ENCODE measurements around the gene NAA38. TPM values are rescaled to one million over a fixed set of nuclear protein-coding genes. Genes with fewer than 3 reads are reported as not detected.
A peak's percentile ranks its signal among the peaks of the same experiment; 100 is the strongest.

Gene NAA38
- total RNA-seq, 2 donors from 2014 or later: 77.1 to 85.0 TPM

- DNase-seq (ENCODE audit: low spot score): no peak
- Histone ChIP-seq H3K27ac (peak overlapping the region in 1 of 2 donors; percentile 9), H3K9me3 (no peaks in the 10 kb centered on the region), H3K27me3 (no peaks in the 10 kb centered on the region), H3K4me1 (peaks cover 0 to 31% of the 10 kb centered on the region in 2 donors), H3K36me3 (no peaks in the 10 kb centered on the region), H3K4me3 (no peak overlapping the region)
- TF ChIP-seq, protein P1, sequence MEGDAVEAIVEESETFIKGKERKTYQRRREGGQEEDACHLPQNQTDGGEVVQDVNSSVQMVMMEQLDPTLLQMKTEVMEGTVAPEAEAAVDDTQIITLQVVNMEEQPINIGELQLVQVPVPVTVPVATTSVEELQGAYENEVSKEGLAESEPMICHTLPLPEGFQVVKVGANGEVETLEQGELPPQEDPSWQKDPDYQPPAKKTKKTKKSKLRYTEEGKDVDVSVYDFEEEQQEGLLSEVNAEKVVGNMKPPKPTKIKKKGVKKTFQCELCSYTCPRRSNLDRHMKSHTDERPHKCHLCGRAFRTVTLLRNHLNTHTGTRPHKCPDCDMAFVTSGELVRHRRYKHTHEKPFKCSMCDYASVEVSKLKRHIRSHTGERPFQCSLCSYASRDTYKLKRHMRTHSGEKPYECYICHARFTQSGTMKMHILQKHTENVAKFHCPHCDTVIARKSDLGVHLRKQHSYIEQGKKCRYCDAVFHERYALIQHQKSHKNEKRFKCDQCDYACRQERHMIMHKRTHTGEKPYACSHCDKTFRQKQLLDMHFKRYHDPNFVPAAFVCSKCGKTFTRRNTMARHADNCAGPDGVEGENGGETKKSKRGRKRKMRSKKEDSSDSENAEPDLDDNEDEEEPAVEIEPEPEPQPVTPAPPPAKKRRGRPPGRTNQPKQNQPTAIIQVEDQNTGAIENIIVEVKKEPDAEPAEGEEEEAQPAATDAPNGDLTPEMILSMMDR (IDR thresholded peaks at IDR 0.05): no peak
These were observed 25.3 kb upstream of the NAA38 start for GRCh38 chr17:7882629-7883028.

DNA sequence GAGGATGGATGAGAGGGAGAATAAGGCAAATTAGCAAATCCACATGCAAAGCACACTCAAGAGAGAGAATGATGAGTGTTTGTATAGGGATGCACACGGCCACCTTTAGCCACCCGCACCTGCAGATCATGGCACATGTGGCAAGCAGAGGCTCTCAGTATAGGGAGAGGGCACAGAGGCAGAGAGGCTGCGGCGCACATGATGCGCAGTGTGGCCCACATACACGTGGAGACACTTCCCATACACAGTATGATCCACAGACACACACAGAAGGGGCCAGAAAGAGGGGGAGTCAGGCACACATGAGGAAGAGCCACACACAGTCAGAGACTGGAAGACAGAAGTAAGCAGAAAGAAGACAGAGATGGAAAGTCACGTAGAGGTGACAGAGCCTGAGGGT is 24.7 kb upstream of the NAA38 start:
- H3K27ac ChIP-seq: no peak overlapping the region
- H3K4me3 ChIP-seq: no peak overlapping the region
- DNase-seq (ENCODE audit: low spot score): no peak
- H3K36me3 ChIP-seq: no peaks in the 10 kb centered on the region
- TF ChIP-seq, protein P1 (IDR thresholded peaks at IDR 0.05): no peak
- no peaks in the 10 kb centered on the region for H3K9me3 ChIP-seq
- peaks cover 0 to 26% of the 10 kb centered on the region in 2 donors for H3K4me1 ChIP-seq
- no peaks in the 10 kb centered on the region for H3K27me3 ChIP-seq

GRCh38 chr17:7881276-7882054 is 24.1 kb upstream of the NAA38 start:
- H3K9me3 ChIP-seq: no peaks in the 10 kb centered on the region
- H3K4me1 ChIP-seq: peaks cover 0 to 20% of the 10 kb centered on the region in 2 donors
- no peak overlapping the region for H3K27ac ChIP-seq
- H3K27me3 ChIP-seq: no peaks in the 10 kb centered on the region
- H3K36me3 ChIP-seq: no peaks in the 10 kb centered on the region
- TF ChIP-seq, protein P1 (IDR thresholded peaks at IDR 0.05): no peak
- no peak for DNase-seq (ENCODE audit: low spot score)
- no peak overlapping the region for H3K4me3 ChIP-seq

GRCh38 chr17:7880076-7880868 is 22.9 kb upstream of the NAA38 start:
- Histone ChIP-seq H3K9me3 (no peaks in the 10 kb centered on the region), H3K27me3 (no peaks in the 10 kb centered on the region), H3K36me3 (no peaks in the 10 kb centered on the region), H3K27ac (no peak overlapping the region), H3K4me1 (peaks cover 0 to 10% of the 10 kb centered on the region in 2 donors), H3K4me3 (no peak overlapping the region)
- TF ChIP-seq, protein P1 (IDR thresholded peaks at IDR 0.05): no peak
- DNase-seq (ENCODE audit: low spot score): no peak

DNA sequence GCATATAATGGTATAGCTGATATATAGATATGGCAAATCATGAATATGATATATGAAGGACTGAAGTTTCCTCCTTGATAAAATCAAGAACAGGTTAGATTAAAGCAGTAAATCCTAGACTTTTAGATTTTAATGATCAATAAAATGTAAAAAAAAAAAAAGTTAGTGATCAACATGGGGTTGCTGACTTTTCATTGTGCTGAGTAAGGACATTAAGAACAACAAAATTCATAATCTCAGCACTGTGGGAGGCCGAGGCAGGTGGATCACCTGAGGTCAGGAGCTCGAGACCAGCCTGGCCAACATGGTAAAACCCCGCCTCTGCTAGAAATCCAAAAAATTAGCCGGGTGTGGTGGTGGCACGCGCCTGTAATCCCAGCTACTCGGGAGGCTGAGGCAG is 20.9 kb upstream of the NAA38 start:
- DNase-seq (ENCODE audit: low spot score): peak; percentile 7
- Histone ChIP-seq H3K9me3 (no peaks in the 10 kb centered on the region), H3K4me3 (no peak overlapping the region), H3K27ac (no peak overlapping the region), H3K36me3 (no peaks in the 10 kb centered on the region), H3K4me1 (peaks cover 0 to 10% of the 10 kb centered on the region in 2 donors), H3K27me3 (no peaks in the 10 kb centered on the region)
- TF ChIP-seq, protein P1 (IDR thresholded peaks at IDR 0.05): no peak
